ENCODE results near the gene ATF7IP2.

Gene ATF7IP2

GRCh38 chr16:10480151-10480550 is 94.3 kb downstream of the ATF7IP2 start:
- H3K4me3 ChIP-seq (ENCODE audit: low read length): no peak overlapping the region
- TF ChIP-seq CTCF (conservative IDR thresholded peaks at IDR 0.05; ENCODE audit: low read depth, low read length): no peak
- DNase-seq (ENCODE audit: low read depth): no peak

GRCh38 chr16:10485159-10485558 is 99.3 kb downstream of the ATF7IP2 start:
- DNase-seq (ENCODE audit: low read depth): no peak
- no peak overlapping the region for H3K4me3 ChIP-seq (ENCODE audit: low read length)
- TF ChIP-seq CTCF (conservative IDR thresholded peaks at IDR 0.05; ENCODE audit: low read depth, low read length): no peak

- no peak for DNase-seq (ENCODE audit: low read depth)
- no peak for TF ChIP-seq CTCF (conservative IDR thresholded peaks at IDR 0.05; ENCODE audit: low read depth, low read length)
- no peak overlapping the region for H3K4me3 ChIP-seq (ENCODE audit: low read length)
Measured at GRCh38 chr16:10485698-10486382, 100.0 kb downstream of the ATF7IP2 start.

- H3K4me3 ChIP-seq (ENCODE audit: low read length): no peak overlapping the region
- no peak for DNase-seq (ENCODE audit: low read depth)
- TF ChIP-seq CTCF (conservative IDR thresholded peaks at IDR 0.05; ENCODE audit: low read depth, low read length): no peak
Measured at GRCh38 chr16:10490141-10490540, 104.3 kb downstream of the ATF7IP2 start.

GRCh38 chr16:10493276-10493675 is 107.4 kb downstream of the ATF7IP2 start:
- no peak for DNase-seq (ENCODE audit: low read depth)
- TF ChIP-seq CTCF (conservative IDR thresholded peaks at IDR 0.05; ENCODE audit: low read depth, low read length): no peak
- no peak overlapping the region for H3K4me3 ChIP-seq (ENCODE audit: low read length)

- no peak for TF ChIP-seq CTCF (conservative IDR thresholded peaks at IDR 0.05; ENCODE audit: low read depth, low read length)
- DNase-seq (ENCODE audit: low read depth): no peak
- H3K4me3 ChIP-seq (ENCODE audit: low read length): no peak overlapping the region
Measured at GRCh38 chr16:10494343-10495030, 108.6 kb downstream of the ATF7IP2 start.

- TF ChIP-seq CTCF (conservative IDR thresholded peaks at IDR 0.05; ENCODE audit: low read depth, low read length): no peak
- DNase-seq (ENCODE audit: low read depth): no peak
- no peak overlapping the region for H3K4me3 ChIP-seq (ENCODE audit: low read length)
Measured at GRCh38 chr16:10495031-10495345, 109.1 kb downstream of the ATF7IP2 start.
